ENCODE data around the gene USP24.

USP24 gene

DNA sequence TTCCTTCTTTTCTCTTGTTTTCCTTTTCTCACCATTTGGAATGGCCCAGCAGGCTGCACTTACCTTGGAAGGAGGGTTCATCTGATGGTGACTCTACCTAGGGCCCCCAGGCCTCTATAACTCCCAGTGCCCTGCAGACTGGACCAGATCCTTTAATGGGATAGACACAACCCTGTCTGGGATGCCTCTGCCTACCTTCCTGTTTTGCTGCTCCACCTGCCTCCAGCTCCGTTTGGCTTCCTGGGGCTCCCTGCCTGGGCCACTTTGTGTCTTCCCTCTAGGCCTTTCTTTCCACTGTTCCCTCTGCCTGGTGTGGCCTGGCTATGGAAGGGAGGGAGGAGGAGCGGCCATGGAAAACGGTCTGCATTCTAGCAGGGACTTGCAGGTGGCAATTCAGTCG is 168.3 kb downstream of the USP24 start:
- no peak overlapping the region for H3K27ac ChIP-seq
- no peak for TF ChIP-seq ZFX (IDR thresholded peaks at IDR 0.05)
- TF ChIP-seq, protein P1, sequence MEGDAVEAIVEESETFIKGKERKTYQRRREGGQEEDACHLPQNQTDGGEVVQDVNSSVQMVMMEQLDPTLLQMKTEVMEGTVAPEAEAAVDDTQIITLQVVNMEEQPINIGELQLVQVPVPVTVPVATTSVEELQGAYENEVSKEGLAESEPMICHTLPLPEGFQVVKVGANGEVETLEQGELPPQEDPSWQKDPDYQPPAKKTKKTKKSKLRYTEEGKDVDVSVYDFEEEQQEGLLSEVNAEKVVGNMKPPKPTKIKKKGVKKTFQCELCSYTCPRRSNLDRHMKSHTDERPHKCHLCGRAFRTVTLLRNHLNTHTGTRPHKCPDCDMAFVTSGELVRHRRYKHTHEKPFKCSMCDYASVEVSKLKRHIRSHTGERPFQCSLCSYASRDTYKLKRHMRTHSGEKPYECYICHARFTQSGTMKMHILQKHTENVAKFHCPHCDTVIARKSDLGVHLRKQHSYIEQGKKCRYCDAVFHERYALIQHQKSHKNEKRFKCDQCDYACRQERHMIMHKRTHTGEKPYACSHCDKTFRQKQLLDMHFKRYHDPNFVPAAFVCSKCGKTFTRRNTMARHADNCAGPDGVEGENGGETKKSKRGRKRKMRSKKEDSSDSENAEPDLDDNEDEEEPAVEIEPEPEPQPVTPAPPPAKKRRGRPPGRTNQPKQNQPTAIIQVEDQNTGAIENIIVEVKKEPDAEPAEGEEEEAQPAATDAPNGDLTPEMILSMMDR (conservative IDR thresholded peaks at IDR 0.05): no peak

- TF ChIP-seq, protein P1 (conservative IDR thresholded peaks at IDR 0.05): no peak
- no peak for TF ChIP-seq ZFX (IDR thresholded peaks at IDR 0.05)
- H3K27ac ChIP-seq: no peak overlapping the region
Observed at GRCh38 chr1:55045430-55045829, 169.7 kb downstream of the USP24 start.

- no peak overlapping the region for H3K27ac ChIP-seq
- no peak for TF ChIP-seq ZFX (IDR thresholded peaks at IDR 0.05)
- TF ChIP-seq, protein P1 (conservative IDR thresholded peaks at IDR 0.05): no peak
Observed at GRCh38 chr1:55044617-55045397, 170.4 kb downstream of the USP24 start.

- TF ChIP-seq ZFX (IDR thresholded peaks at IDR 0.05): no peak
- TF ChIP-seq, protein P1 (conservative IDR thresholded peaks at IDR 0.05): no peak
- no peak overlapping the region for H3K27ac ChIP-seq
Observed at GRCh38 chr1:55043726-55044125, 171.4 kb downstream of the USP24 start.

DNA sequence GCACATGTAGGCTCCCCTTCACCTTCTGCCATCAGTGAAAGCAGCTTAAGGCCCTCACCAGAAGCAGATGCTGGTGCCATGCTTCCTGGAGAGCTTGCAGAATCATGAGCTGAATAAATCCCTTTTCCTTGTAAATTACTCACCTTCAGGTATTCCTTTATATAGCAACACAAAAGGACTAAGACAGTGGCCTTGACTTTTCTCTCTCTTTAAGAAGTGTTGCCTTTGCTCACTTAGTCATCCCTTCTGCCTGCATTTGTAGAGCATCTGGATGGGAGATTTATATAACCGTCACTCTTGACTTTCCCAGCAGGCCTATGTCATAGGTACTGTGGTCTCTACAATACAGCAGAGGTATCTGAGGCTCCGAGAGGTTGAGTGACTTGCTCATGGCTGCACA is 172.2 kb downstream of the USP24 start:
- H3K27ac ChIP-seq: no peak overlapping the region

GRCh38 chr1:55041613-55042012 is 173.6 kb downstream of the USP24 start:
- TF ChIP-seq, protein P1 (conservative IDR thresholded peaks at IDR 0.05): no peak
- TF ChIP-seq ZFX (IDR thresholded peaks at IDR 0.05): no peak
- no peak overlapping the region for H3K27ac ChIP-seq

More for the DNA sequence above, 172.2 kb downstream of the USP24 start:
- 0 out of 2 replicates have a peak, but pooled peaks have one; percentile 8 for TF ChIP-seq ZFX (IDR thresholded peaks at IDR 0.05)
- TF ChIP-seq, protein P1 (conservative IDR thresholded peaks at IDR 0.05): no peak

GRCh38 chr1:55040933-55041494 is 174.2 kb downstream of the USP24 start:
- H3K27ac ChIP-seq: no peak overlapping the region
- TF ChIP-seq, protein P1 (conservative IDR thresholded peaks at IDR 0.05): no peak
- TF ChIP-seq ZFX (IDR thresholded peaks at IDR 0.05): no peak

All from C4-2B (cell line).